ENCODE measurements around the gene SYNPO.

SYNPO gene

GRCh38 chr5:150619359-150620230, 20.9 kb upstream of the SYNPO start:
- H3K9ac ChIP-seq (ENCODE audit: low read length) = no peak overlapping the region
- no peaks in the 10 kb centered on the region for H3K36me3 ChIP-seq (ENCODE audit: insufficient read depth, low read length)
- no peaks in the 10 kb centered on the region for H3K9me3 ChIP-seq (ENCODE audit: low read length)
- no peak overlapping the region for H3K27ac ChIP-seq (ENCODE audit: low read depth, low read length)
- H3K4me3 ChIP-seq (ENCODE audit: low read depth in 1 of 2, low read length in 2 of 2) = no peak overlapping the region
- no peaks in the 10 kb centered on the region for H3K27me3 ChIP-seq (ENCODE audit: control insufficient read depth in 1 of 2, insufficient read depth in 2 of 2, low read length in 2 of 2)
- peaks cover 48% of the 10 kb centered on the region for H3K4me1 ChIP-seq (ENCODE audit: insufficient read depth, low read length)

- Histone ChIP-seq H3K27ac (ENCODE audit: low read depth, low read length) (no peak overlapping the region), H3K27me3 (ENCODE audit: control insufficient read depth in 1 of 2, insufficient read depth in 2 of 2, low read length in 2 of 2) (peaks cover 0 to 9% of the 10 kb centered on the region in 2 donors), H3K9ac (ENCODE audit: low read length) (no peak overlapping the region), H3K4me1 (ENCODE audit: insufficient read depth, low read length) (peaks cover 43% of the 10 kb centered on the region), H3K36me3 (ENCODE audit: insufficient read depth, low read length) (no peaks in the 10 kb centered on the region), H3K4me3 (ENCODE audit: low read depth in 1 of 2, low read length in 2 of 2) (no peak overlapping the region), H3K9me3 (ENCODE audit: low read length) (no peaks in the 10 kb centered on the region)
Observed at GRCh38 chr5:150621301-150621700, 19.2 kb upstream of the SYNPO start.

- no peak overlapping the region for H3K4me3 ChIP-seq (ENCODE audit: low read depth in 1 of 2, low read length in 2 of 2)
- H3K27ac ChIP-seq (ENCODE audit: low read depth, low read length) = no peak overlapping the region
- peaks cover 47% of the 10 kb centered on the region for H3K4me1 ChIP-seq (ENCODE audit: insufficient read depth, low read length)
- H3K9ac ChIP-seq (ENCODE audit: low read length) = no peak overlapping the region
- H3K36me3 ChIP-seq (ENCODE audit: insufficient read depth, low read length) = no peaks in the 10 kb centered on the region
- H3K9me3 ChIP-seq (ENCODE audit: low read length) = no peaks in the 10 kb centered on the region
- H3K27me3 ChIP-seq (ENCODE audit: control insufficient read depth in 1 of 2, insufficient read depth in 2 of 2, low read length in 2 of 2) = peaks cover 0 to 9% of the 10 kb centered on the region in 2 donors
Observed at GRCh38 chr5:150622157-150622556, 18.3 kb upstream of the SYNPO start.

- H3K9ac ChIP-seq (ENCODE audit: low read length) = no peak overlapping the region
- H3K27ac ChIP-seq (ENCODE audit: low read depth, low read length) = no peak overlapping the region
Observed at GRCh38 chr5:150623152-150623877, 17.1 kb upstream of the SYNPO start.

GRCh38 chr5:150623878-150624216, 16.6 kb upstream of the SYNPO start:
- H3K4me3 ChIP-seq (ENCODE audit: low read depth in 1 of 2, low read length in 2 of 2) = no peak overlapping the region
- no peaks in the 10 kb centered on the region for H3K9me3 ChIP-seq (ENCODE audit: low read length)
- H3K9ac ChIP-seq (ENCODE audit: low read length) = no peak overlapping the region
- H3K36me3 ChIP-seq (ENCODE audit: insufficient read depth, low read length) = no peaks in the 10 kb centered on the region
- peaks cover 0 to 9% of the 10 kb centered on the region in 2 donors for H3K27me3 ChIP-seq (ENCODE audit: control insufficient read depth in 1 of 2, insufficient read depth in 2 of 2, low read length in 2 of 2)
- H3K4me1 ChIP-seq (ENCODE audit: insufficient read depth, low read length) = peaks cover 44% of the 10 kb centered on the region
- H3K27ac ChIP-seq (ENCODE audit: low read depth, low read length) = no peak overlapping the region

More at GRCh38 chr5:150623152-150623877, 17.1 kb upstream of the SYNPO start:
- no peak overlapping the region for H3K4me3 ChIP-seq (ENCODE audit: low read depth in 1 of 2, low read length in 2 of 2)
- no peaks in the 10 kb centered on the region for H3K36me3 ChIP-seq (ENCODE audit: insufficient read depth, low read length)
- peaks cover 0 to 9% of the 10 kb centered on the region in 2 donors for H3K27me3 ChIP-seq (ENCODE audit: control insufficient read depth in 1 of 2, insufficient read depth in 2 of 2, low read length in 2 of 2)
- H3K4me1 ChIP-seq (ENCODE audit: insufficient read depth, low read length) = peaks cover 50% of the 10 kb centered on the region
- H3K9me3 ChIP-seq (ENCODE audit: low read length) = no peaks in the 10 kb centered on the region

GRCh38 chr5:150624334-150625163, 15.9 kb upstream of the SYNPO start:
- Histone ChIP-seq H3K9me3 (ENCODE audit: low read length) (no peaks in the 10 kb centered on the region), H3K27me3 (ENCODE audit: control insufficient read depth in 1 of 2, insufficient read depth in 2 of 2, low read length in 2 of 2) (peaks cover 0 to 9% of the 10 kb centered on the region in 2 donors), H3K27ac (ENCODE audit: low read depth, low read length) (peak overlapping the region; percentile 61), H3K4me3 (ENCODE audit: low read depth in 1 of 2, low read length in 2 of 2) (peak overlapping the region; percentile 65 to 84), H3K36me3 (ENCODE audit: insufficient read depth, low read length) (no peaks in the 10 kb centered on the region), H3K9ac (ENCODE audit: low read length) (peak overlapping the region; percentile 75), H3K4me1 (ENCODE audit: insufficient read depth, low read length) (peaks cover 41% of the 10 kb centered on the region)

- peaks cover 37% of the 10 kb centered on the region for H3K4me1 ChIP-seq (ENCODE audit: insufficient read depth, low read length)
- peak overlapping the region; percentile 61 for H3K27ac ChIP-seq (ENCODE audit: low read depth, low read length)
Observed at GRCh38 chr5:150625164-150625535, 15.3 kb upstream of the SYNPO start.

GRCh38 chr5:150625831-150626746, 14.4 kb upstream of the SYNPO start:
- H3K27ac ChIP-seq (ENCODE audit: low read depth, low read length) = peak overlapping the region; percentile 61
- H3K9ac ChIP-seq (ENCODE audit: low read length) = peak overlapping the region; percentile 75
- peaks cover 37% of the 10 kb centered on the region for H3K4me1 ChIP-seq (ENCODE audit: insufficient read depth, low read length)
- no peaks in the 10 kb centered on the region for H3K36me3 ChIP-seq (ENCODE audit: insufficient read depth, low read length)
- H3K4me3 ChIP-seq (ENCODE audit: low read depth in 1 of 2, low read length in 2 of 2) = peak overlapping the region in 1 of 2 donors; percentile 65
- no peaks in the 10 kb centered on the region for H3K9me3 ChIP-seq (ENCODE audit: low read length)
- peaks cover 0 to 9% of the 10 kb centered on the region in 2 donors for H3K27me3 ChIP-seq (ENCODE audit: control insufficient read depth in 1 of 2, insufficient read depth in 2 of 2, low read length in 2 of 2)

More at GRCh38 chr5:150625164-150625535, 15.3 kb upstream of the SYNPO start:
- peak overlapping the region; percentile 65 to 84 for H3K4me3 ChIP-seq (ENCODE audit: low read depth in 1 of 2, low read length in 2 of 2)
- no peaks in the 10 kb centered on the region for H3K36me3 ChIP-seq (ENCODE audit: insufficient read depth, low read length)
- peaks cover 0 to 9% of the 10 kb centered on the region in 2 donors for H3K27me3 ChIP-seq (ENCODE audit: control insufficient read depth in 1 of 2, insufficient read depth in 2 of 2, low read length in 2 of 2)
- no peaks in the 10 kb centered on the region for H3K9me3 ChIP-seq (ENCODE audit: low read length)
- peak overlapping the region; percentile 75 for H3K9ac ChIP-seq (ENCODE audit: low read length)

GRCh38 chr5:150626853-150627276, 13.6 kb upstream of the SYNPO start:
- Histone ChIP-seq H3K9ac (ENCODE audit: low read length) (peak overlapping the region; percentile 2), H3K4me3 (ENCODE audit: low read depth in 1 of 2, low read length in 2 of 2) (peak overlapping the region in 1 of 2 donors; percentile 65), H3K4me1 (ENCODE audit: insufficient read depth, low read length) (peaks cover 37% of the 10 kb centered on the region)

GRCh38 chr5:150627731-150628545, 12.5 kb upstream of the SYNPO start:
- H3K27ac ChIP-seq (ENCODE audit: low read depth, low read length) = no peak overlapping the region
- H3K4me3 ChIP-seq (ENCODE audit: low read depth in 1 of 2, low read length in 2 of 2) = no peak overlapping the region
- peaks cover 37% of the 10 kb centered on the region for H3K4me1 ChIP-seq (ENCODE audit: insufficient read depth, low read length)
- no peaks in the 10 kb centered on the region for H3K36me3 ChIP-seq (ENCODE audit: insufficient read depth, low read length)
- H3K9me3 ChIP-seq (ENCODE audit: low read length) = no peaks in the 10 kb centered on the region
- no peak overlapping the region for H3K9ac ChIP-seq (ENCODE audit: low read length)
- peaks cover 0 to 9% of the 10 kb centered on the region in 2 donors for H3K27me3 ChIP-seq (ENCODE audit: control insufficient read depth in 1 of 2, insufficient read depth in 2 of 2, low read length in 2 of 2)

More at GRCh38 chr5:150626853-150627276, 13.6 kb upstream of the SYNPO start:
- no peaks in the 10 kb centered on the region for H3K36me3 ChIP-seq (ENCODE audit: insufficient read depth, low read length)
- H3K9me3 ChIP-seq (ENCODE audit: low read length) = no peaks in the 10 kb centered on the region
- H3K27ac ChIP-seq (ENCODE audit: low read depth, low read length) = peak overlapping the region; percentile 42
- peaks cover 0 to 9% of the 10 kb centered on the region in 2 donors for H3K27me3 ChIP-seq (ENCODE audit: control insufficient read depth in 1 of 2, insufficient read depth in 2 of 2, low read length in 2 of 2)

All from muscle layer of colon (tissue), 2 donors.